RWPE1 (cell line): ENCODE data around the gene MPC2.

Experiments
- CTCF ChIA-PET: fragments of 350-600 bp; sonication (Branson Sonifier 250); formaldehyde crosslinking; extraction: SDS; loops from one replicate; lab custom pipeline; 2021; lab: Yijun Ruan, JAX
- POLR2A ChIA-PET: fragments of 400-600 bp; formaldehyde crosslinking; extraction: SDS; loops from one replicate; lab custom pipeline; 2020; ENCODE audit warnings: antibody characterized with exemption; ENCODE audit not compliant: low non-redundant PET; lab: Yijun Ruan, JAX
- DNase-seq: peaks from one replicate; pipeline ENCODE4 v3.0.0; 2012; ENCODE audit warnings: low spot score
- H3K27ac ChIP-seq: fragments of 450-650 bp; 2 replicates; pipeline ENCODE4 v1.5.1; 2017
- CTCF ChIP-seq: fragments of 450-650 bp; conservative IDR thresholded peaks from 2 replicates; pipeline ENCODE4 v1.5.1; 2017; ENCODE audit warnings: low read depth, mild to moderate bottlenecking

The MPC2 gene

GRCh38 chr1:167911413-167911812 lies 25.5 kb downstream of the MPC2 start:
- DNase-seq: no peak
- no peak overlapping the region for H3K27ac ChIP-seq
- CTCF ChIA-PET: no interaction called here
- POLR2A ChIA-PET: no interaction called here
- TF ChIP-seq CTCF: no peak

DNA sequence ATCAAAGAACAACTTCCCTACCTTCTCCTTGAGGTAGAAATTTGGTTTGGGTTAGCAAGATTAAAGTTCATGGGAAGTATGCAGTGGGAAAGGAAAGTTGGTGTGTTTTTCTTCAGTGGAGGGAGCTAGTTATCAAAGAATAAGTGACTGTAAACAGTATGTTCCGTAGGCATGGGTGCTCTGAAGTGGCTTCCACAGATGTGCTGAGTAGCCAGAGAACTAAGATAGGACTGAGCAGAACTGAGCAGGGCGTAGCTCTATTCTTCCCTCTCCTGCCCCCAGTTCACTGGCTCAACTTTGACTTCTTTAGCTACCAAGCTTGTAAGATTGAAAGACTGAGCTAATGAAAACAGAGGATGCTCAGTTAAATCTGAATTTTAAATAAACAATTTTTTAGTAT lies 26.3 kb downstream of the MPC2 start:
- no peak for TF ChIP-seq CTCF
- no peak for DNase-seq
- ChIA-PET CTCF (interaction anchor here (0.7 kb wide), 1 partner anchor 340 kb away, joined by 3 read pairs; no protein-coding TSS in a partner anchor), POLR2A (no interaction called here)
- H3K27ac ChIP-seq: no peak overlapping the region

GRCh38 chr1:167909691-167910180 lies 27.1 kb downstream of the MPC2 start:
- CTCF ChIA-PET: no interaction called here
- POLR2A ChIA-PET: interaction anchor here (0.6 kb wide), 1 partner anchor 50 kb away, joined by 4 read pairs; no protein-coding TSS in a partner anchor
- no peak for TF ChIP-seq CTCF
- H3K27ac ChIP-seq: no peak overlapping the region
- DNase-seq: no peak

DNA sequence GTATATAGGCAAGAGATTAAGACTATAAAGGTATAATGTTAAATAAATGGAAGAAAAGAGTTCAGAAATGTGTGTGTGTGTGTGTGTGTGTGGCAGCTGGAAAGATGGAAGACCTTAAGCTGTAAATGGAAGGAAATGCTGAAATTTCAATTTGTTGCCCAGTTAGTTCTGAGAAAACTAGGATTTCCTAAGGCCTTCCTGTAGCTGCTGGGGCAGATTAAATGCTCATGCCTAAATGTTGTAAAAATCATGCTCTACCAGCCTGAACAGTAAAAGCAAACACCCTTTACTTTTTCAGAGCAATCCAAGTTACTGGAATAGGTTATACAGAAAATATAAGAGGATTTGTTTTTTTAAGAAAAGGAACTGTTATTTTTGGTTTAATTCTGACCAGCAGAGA lies 31.2 kb downstream of the MPC2 start:
- CTCF ChIA-PET: interaction anchor here (0.5 to 0.7 kb wide), 2 partner anchors 176 to 290 kb away, joined by 3 to 5 read pairs; no protein-coding TSS in a partner anchor
- TF ChIP-seq CTCF: no peak
- POLR2A ChIA-PET: no interaction called here

GRCh38 chr1:167905182-167905581 lies 31.7 kb downstream of the MPC2 start:
- POLR2A ChIA-PET: no interaction called here
- DNase-seq: no peak
- CTCF ChIA-PET: interaction anchor here (0.5 to 0.7 kb wide), 3 partner anchors 177 to 290 kb away, joined by 3 to 5 read pairs (median 3); no protein-coding TSS in a partner anchor
- no peak for TF ChIP-seq CTCF
- no peak overlapping the region for H3K27ac ChIP-seq

More for the DNA sequence above, 31.2 kb downstream of the MPC2 start:
- no peak for DNase-seq
- H3K27ac ChIP-seq: no peak overlapping the region

DNA sequence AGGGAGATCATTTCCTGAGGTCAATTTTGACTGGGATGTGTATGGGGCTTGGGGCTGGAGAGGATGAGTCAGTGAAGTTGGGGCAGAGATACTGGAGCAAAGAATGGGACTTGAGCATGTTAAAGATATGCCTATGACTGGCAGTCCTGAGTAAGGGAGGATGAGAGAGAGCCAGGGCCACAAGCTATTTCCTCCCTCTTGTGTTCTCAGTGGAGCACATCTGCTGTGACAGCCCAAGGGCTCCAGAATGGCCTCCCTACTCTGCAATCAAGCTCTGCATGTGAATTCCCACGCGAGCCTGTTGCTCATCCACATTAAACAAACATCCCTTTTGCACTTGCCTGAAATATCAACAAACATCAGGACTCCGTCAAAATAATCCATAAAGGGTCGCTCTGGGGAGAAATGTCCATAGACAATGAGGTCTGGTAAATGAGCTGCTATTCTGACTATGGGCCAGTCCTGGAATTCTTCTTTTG lies 32.2 kb downstream of the MPC2 start:
- TF ChIP-seq CTCF: no peak
- no peak overlapping the region for H3K27ac ChIP-seq
- no peak for DNase-seq
- CTCF ChIA-PET: interaction anchor here (0.6 to 0.7 kb wide), 2 partner anchors 177 to 190 kb away, joined by 3 to 5 read pairs; no protein-coding TSS in a partner anchor
- POLR2A ChIA-PET: no interaction called here
